Suppressor macrophage (primary cell): ENCODE data around the gene XKR8.

Experiments used
- DNase-seq, 4 experiments: peaks; one replicate each; pipeline ENCODE4 v3.0.0-alpha.2; 2020 to 2022

The XKR8 gene

DNA sequence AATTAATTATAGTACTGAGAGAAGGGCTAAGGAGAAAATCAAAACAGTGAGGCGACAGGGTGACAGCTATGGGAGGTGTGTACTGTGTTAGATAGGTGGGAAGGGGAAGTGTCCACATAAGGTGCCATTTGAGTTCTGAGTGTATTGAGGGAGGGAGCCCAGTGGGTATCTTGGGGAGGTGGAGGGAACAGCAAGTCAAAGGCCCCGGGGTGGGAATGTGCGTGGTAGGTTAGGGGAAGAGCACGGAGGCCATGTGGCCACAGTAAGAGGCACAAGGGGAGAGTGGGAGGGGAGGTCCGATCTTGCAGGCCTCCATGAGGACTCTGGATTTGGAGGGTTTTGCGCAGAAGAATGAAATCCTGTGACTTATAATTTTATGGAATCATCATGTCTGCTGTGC, 3.0 kb upstream of the XKR8 start:
- DNase-seq: no peak

DNA sequence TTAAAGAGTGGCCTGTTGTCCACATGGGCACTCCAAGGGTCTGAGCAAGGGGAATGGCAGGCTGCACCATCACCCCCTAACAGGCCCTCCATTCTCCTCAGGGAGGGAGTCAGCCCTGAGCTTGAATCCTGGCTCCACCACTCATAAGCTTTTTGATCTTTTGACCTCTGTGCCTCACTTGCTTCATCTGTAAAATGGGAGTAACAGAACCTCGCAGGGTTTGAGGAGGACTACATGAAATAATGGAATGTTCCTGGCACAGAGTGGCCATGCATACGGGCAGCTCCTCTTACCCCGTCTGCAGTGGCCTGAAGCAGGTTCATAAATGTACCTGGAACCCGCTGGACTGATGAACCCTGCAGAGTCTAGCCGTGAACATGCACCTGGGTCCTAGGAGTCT, 2.1 kb upstream of the XKR8 start:
- DNase-seq: no peak

DNA sequence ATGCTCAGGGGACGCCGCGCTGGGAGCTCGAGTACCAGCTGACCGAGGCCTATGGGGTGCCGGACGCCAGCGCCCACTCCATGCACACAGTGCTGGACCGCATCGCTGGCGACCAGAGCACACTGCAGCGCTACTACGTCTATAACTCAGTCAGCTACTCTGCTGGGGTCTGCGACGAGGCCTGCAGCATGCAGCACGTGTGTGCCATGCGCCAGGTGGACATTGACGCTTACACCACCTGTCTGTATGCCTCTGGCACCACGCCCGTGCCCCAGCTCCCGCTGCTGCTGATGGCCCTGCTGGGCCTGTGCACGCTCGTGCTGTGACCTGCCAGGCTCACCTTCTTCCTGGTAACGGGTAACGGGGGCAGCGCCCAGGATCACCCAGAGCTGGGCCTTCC, 1.3 kb upstream of the XKR8 start:
- no peak for DNase-seq

DNA sequence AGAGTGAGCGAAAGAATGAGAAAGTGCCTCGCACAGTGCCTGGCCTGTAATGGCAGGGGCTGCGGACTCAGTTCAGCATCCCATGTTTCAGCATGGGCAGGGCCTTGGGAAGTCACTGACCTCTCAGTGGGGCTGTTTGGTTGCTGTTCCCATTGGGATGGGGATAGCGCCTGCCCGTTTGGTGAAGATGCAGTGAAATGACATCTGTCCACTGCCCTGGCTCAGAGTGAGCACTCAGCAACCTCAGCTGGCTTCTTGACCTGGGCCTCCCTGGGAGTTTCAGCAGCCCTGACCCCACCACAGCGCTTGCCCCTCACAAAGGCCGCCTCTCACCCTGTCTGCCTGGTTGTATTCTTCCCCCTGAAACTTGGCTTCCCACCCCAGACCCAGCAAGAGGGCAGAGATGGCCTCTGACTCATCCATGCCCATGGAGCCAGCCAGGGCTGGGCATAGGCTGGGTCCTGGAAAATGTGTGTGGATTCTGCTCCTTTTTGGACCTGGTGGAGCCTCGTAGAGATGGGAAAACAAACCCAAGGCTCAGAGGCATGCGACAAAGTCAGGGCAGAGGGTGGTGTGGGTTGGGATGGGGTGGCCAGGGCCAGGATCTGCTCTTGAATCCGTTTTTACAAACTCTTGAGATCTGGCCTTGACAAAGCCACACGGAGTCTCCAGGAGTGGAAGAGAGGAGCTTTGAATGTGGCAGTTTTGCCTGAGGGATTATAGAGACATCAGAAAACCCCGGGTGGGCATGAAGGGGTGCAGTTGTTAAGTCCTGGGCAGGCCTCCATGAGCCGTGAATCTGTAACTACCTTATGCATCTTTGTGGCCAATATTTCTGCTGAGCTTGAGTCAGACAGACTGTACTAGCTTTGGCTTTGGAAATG, 1.2 kb downstream of the XKR8 start:
- DNase-seq: no peak

DNA sequence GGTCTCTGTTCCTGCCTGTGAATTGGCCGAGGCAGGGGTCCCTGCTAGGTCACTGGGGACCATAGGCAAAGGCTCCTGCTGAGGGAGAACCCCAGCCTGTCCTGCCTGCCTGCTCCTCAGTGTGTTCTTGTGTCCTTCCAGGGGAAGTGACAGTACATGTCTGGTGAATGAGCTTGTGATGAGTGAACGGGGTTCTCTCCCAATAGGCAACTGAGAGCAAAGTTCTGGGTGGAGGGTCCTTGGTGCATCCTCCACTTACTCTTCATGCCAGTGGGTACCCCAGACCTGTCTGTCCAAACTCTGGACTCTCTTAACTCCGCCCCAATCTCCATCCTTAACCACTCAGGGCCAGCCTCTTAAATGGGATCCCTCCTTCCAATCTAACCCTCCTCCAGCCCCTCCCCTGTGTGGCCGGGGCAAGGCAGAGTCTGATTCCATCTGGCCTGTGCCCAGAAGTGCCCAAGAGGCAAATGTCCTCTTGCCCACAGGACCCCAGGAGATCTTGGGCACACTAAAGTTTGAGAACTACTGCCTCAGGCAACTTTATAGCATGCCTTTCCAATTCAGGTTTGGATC, 2.0 kb downstream of the XKR8 start:
- DNase-seq: no peak

DNA sequence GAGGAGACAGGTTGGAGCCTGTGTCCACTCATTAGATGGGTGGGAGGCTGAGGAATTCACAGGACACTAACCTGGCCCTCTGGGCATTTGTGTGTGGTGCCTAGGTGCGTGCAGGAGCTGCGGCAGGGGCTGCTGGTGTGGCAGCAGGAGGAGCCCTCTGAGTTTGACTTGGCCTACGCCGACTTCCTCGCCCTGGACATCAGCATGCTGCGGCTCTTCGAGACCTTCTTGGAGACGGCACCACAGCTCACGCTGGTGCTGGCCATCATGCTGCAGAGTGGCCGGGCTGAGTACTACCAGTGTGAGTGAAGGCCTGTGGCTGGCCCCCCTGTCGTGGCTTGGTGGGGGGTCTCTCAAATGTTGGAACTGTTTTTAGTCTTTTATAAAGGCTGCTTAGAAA, 3.6 kb downstream of the XKR8 start:
- no peak for DNase-seq

DNA sequence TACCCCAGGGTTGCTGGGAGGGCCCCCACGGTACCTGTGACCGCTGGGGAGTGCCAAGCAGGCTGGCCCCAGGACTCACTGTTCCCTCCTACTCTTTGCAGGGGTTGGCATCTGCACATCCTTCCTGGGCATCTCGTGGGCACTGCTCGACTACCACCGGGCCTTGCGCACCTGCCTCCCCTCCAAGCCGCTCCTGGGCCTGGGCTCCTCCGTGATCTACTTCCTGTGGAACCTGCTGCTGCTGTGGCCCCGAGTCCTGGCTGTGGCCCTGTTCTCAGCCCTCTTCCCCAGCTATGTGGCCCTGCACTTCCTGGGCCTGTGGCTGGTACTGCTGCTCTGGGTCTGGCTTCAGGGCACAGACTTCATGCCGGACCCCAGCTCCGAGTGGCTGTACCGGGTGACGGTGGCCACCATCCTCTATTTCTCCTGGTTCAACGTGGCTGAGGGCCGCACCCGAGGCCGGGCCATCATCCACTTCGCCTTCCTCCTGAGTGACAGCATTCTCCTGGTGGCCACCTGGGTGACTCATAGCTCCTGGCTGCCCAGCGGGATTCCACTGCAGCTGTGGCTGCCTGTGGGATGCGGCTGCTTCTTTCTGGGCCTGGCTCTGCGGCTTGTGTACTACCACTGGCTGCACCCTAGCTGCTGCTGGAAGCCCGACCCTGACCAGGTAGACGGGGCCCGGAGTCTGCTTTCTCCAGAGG, 6.8 kb downstream of the XKR8 start:
- no peak for DNase-seq

DNA sequence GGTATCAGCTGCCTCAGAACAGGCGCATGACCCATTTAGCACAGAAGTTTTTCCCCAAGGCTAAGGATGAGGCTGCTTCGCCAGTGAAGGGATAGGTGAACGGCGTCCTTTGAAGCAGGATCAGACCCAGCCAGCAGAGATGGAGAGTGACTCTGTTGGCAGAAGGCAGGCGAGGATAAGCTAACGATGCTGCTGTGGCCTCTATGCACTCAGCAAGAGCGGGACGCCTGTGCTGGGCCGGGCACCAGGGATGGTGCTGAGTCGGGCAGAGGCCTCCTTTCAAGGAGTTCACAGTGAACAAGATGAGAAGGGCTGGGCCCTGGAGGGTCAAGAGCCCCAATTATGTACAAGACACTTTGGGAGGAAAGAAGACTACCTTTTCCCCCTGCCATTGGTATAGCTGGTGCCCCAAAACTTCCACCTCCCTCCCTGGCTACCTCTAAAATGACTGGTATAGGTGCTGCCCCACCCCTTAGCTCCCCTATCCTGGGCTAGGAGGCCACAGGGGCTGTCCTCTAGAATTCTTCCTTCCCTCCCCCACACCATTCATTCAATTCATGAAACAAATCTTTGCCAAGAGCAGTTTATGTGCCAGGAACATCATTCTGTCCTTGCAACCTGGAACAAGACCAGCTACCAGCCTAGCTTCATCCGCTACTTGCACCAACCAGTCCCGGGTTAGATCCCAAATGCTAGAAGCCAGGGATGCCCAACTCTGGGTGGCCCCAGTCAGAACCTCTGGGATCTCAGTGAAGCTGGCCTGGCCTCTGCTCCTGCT, 7.5 kb downstream of the XKR8 start:
- DNase-seq: no peak

DNA sequence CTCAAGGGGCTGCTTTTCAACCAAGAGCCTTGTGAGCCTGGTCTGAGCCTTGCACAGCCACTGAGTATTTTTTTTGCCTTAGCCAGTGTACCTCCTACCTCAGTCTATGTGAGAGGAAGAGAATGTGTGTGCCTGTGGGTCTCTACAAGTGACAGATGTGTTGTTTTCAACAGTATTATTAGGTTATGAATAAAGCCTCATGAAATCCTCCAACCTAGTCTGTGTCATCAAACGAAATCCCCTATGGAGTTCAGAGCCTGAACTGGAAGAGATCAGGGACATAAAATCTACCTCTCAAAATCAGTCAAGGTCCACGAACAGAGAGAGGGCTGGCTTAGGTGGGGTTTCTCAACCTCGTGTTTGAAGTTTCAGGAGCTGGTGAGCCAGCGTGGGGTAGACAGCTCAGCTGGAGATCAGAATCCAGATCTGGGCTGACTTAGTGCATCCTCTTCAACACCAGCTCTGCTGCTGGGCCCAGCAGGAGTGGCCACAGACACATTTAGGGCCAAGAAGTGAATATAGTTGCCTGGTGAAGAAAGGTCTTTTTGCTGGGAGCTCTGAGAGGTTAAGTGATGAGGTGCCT, 8.2 kb downstream of the XKR8 start:
- no peak for DNase-seq

DNA sequence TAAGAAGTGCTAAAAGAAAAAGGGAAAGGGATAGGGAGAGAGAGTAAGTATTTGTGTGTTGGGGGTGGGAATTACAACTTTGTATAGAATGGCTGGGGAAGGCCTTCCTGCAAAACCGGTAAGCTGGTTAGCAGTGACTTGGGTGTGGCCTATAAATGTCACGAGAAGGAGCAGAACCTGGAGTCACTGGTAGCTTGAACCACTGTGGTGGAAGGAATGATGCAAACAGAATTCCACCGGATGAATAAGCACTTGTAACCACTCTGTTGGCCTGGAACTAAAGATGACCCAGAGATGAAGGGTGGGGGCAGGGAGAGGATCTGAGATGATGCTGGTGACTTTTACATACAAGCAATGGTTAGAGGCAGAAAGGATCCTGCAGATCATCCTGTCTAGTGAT, 8.9 kb downstream of the XKR8 start:
- DNase-seq: no peak

DNA sequence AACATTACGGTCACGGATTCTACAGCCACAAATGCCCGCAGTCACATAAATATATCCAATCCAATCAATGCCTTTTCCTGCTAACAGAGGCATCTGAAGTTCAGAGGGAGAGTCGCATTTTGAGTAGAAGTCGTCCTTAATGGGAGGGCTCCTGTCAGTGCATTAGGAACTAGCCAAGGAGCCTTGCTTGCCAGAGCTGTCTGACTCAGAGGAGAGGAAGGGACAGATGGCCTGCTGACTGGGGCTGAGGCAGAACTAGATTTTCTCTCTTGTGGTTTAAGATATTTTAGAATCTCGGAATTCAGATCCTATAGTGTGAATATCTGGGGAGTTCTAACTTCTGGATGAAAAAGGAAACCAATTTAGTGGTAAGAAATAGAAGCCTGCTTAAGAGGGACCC, 10.6 kb downstream of the XKR8 start:
- no peak for DNase-seq

DNA sequence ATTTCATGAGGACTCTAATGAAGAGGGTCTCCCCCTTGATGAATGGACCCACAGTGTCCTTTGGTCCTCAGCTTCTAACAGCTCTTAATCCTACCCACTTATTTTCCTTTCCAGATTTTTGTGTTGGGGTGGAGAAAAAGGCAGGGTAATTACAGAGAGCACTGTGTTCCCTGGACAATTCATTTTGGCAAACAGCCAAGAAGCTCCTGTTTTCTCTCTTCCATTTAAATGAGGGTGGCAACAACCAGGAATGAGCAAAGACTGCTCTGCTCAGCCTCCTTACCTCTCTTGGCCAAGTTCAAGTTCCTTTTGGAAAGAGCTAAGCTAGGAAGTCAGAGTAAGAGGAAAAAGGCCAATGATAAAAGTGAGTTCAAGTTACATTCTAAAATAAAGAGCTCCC, 11.9 kb downstream of the XKR8 start:
- DNase-seq: no peak

DNA sequence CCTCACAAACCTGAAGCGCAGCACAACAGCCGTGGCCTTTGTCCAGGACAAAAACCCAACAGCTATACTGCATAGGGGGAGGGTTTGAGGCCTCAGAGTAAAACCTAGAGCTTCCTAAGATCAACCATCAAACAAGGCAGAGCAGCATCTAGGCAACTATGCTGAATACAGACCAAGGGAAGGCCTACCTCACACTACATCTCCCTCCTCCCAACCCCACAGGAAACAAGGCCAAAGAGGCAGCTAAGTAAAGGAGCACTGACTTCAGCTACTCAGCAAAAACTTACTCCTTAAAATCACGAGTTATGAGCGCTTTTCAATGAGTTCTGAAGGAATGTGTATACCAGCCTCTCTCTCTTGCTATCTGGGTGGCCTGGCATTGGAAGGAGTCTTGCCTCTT, 12.4 kb downstream of the XKR8 start:
- DNase-seq: no peak

DNA sequence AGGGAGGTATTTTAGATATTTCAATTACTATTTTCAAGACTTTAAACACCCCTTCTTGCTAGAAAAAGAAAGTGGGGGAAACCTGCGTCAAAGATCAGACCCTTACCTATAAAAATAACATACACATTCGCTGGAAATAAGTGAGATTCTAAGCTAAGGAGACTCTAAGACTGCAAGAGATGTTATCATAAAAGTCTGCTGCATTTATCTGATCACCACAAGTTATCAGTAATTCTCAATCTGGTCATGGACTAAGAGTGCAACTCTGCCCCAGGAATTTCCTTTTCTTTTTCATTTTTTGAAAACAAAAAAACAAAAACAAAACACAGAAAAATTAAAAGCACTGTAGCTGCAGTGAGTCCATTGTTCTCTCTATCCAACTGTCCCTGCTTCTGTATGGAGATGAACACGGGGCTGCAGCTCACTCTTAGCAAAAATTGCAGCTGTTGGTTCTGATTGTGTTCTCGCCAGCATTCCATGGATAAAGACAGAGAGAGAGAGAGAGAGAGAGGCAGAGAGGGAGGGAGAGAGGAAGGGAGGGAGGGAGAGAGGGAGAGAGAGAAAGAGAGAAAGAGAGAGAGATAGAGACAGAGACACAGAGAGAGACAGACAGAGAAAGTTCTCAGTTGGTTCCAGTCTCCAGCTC, 14.1 kb downstream of the XKR8 start:
- DNase-seq: no peak

DNA sequence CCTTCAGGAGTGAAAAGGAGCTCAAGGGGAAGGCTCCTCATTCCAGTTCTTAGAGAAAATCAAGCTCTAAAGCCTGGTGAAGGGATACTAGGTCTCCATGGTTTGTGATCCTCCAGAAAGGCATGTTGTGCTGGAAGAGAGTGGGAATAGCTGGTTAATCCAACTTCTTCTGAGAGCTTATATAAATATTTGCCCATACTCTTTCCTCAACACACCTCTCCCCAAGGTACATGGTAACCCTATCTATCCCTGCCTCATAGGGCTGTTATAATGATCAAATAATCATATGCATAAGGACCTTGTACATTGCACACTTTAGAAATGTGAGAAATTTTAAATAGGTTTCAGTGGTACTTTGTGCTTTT, 14.6 kb downstream of the XKR8 start:
- no peak for DNase-seq

DNA sequence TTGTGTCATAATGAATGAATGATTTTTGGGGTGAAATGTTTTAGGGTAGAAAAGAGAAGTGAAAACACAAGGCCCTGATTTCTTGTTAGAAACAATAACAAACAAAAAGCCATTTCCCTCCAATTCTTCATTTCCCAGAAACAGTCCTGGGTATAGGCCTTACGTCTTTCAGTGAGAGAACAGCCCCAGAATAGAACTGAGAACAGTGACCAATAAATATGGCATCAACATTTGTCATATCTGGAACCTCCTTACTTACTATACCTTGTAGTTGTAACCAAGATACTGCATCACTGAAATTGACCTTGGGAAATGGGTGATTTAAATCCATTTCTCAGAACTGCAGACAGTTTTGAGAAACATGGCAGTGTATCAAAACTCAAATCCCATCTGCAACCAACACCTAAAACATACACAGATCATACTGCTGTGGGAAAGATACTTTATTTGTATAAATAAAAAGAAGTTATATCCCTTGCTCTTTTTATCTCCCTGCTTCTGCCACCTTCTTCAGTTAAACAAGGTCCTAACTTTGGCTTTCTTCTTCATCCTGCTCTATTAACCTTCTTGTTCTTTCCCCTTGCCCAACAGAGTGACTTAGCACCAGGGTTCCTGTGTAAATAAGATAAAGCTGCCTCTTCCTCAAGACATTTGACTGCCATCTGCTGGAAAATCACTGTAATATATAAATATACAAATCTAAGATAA, 19.5 kb downstream of the XKR8 start:
- DNase-seq: peak; percentile 39 to 86 (median 70)

DNA sequence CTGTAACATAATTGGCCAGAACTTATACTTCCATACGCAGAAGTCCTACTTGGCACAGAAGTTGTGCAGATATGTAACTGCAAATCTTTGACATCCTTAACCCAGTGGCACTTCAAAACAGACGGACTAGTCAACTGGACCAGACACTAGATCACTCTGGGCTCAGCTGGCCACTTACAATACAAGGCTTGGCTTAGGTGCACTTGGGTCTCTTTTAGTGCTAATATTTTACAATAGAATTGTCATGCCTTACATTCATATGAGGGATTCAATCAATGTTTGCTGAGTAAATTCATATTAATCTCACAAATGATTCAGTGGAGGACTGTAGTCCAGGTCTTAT, 20.1 kb downstream of the XKR8 start:
- DNase-seq: no peak

DNA sequence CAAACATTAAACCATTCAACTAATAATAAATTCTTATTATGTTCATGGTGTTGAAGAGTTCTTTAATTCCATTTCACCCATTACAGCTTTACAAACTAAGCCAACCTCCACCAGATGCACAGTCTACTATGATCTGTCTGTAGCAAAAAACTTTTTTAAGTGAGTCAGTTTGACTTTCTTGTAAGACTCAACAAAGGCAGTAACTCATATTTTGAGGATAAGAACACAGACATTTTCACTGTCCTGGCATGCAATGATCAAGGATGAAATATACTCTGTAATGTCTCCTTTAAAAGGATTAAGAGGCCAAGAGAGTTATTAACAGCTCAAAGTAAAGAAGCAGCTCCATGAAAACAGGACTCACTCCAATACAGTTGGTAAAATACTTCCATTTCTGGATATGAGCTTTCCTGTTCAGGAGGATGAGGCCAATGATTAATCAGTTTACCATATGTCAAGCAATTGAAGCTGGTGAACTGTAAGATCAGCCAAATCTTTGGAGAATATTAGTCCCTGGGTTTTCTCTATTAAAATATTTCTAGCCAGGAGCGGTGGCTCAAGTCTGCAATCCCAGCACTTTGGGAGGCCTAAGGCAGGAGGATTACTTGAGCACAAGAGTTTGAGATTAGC, 20.6 kb downstream of the XKR8 start:
- DNase-seq: no peak

DNA sequence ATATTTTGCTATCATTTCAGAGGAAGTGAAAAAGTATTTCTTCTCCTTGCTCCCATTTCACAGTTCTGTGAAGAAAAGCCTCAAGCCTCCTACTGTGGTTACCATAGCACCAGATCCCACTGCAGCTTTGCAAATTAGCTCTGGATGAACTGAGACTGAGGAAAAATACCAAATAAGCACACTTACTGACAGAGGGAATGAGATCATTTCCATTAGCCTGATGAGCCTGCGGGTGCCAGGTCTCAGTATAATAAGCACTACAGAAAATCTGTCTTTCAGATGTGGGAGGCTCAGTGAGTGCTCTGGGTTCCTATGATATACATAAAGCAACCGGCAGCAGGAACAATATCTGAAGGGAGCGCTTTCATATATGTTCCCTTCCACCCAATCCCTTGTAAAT, 21.4 kb downstream of the XKR8 start:
- DNase-seq: no peak

DNA sequence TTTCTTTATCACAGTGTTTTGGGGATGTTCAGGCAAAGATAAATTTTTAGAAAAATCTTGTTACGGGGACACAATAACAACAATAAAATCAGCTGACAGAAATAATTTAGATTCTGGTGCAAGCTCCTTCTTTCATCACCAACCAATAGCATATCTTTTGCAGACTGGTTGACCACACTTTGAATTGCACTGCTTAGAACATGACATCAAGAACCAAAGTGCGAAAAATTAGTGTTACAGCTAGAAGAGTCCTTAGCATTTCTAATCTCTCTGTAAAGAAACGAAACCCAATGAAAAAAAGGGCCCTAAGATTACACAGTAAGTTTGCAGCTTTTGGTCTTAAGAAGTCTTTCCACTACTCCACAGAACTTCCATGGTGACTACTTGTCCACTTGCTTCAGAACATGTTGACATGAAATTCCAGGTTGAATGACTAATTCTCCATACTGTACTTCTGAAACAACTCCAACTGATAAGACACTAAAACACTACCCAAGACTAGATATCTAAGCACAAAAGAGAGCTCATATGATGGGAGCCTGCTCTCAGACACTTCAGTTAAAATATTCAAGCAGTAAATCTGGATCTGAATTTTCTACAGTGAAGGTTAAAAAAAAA, 31.3 kb downstream of the XKR8 start:
- DNase-seq: no peak

DNA sequence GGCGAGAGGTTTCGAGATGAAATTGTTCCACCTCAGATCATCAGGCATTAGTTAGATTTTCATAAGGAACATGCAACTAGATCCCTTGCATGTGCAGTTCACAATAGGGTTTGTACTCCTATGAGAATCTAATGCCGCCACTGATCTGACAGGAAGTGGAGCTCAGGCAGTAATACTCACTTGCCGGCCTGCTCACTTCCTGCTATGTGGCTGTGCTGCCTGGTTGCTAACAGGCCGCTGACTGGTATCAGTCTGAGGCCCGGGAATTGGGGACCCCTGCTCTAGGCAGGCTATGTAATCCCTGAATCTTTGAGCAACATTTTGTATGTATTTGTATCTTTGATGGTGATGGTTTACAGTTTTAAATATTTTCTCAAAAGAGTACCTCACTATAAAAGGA, 32.5 kb downstream of the XKR8 start:
- peak; percentile 34 to 63 (median 58) for DNase-seq
